NCI-H2081 (cell line): Measurements from ENCODE around the gene RPH3AL.
"Not testable (repeated sequence)": the region's sequence is repeated elsewhere in the genome, so short reads cannot be mapped to it uniquely, and the experiment has no call there.

Experiments used
- DNase-seq, 2 experiments: peaks; one replicate each; lab custom pipeline; 2025; lab: John Stamatoyannopoulos, UW

Gene RPH3AL

DNA sequence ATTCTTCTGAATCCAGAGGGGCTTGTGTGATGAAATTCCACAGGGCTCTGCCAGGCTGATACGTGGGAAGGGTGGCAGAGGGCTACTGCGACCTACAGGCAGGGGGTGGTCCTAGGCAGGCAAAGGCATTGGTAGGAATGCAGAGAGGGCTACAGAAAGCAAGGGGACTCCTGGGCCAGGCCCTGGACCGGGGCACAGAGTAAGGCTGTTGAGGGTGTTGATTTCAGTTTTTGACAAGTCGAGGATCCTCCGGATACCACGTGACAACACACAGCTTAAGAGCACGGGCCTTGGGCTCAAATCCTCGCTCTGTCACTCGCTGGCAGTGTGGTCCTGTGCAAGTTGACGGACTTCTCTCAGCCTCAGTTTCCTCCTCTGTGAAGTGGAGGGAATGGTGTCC is 152.0 kb downstream of the RPH3AL start:
- no peak for DNase-seq

DNA sequence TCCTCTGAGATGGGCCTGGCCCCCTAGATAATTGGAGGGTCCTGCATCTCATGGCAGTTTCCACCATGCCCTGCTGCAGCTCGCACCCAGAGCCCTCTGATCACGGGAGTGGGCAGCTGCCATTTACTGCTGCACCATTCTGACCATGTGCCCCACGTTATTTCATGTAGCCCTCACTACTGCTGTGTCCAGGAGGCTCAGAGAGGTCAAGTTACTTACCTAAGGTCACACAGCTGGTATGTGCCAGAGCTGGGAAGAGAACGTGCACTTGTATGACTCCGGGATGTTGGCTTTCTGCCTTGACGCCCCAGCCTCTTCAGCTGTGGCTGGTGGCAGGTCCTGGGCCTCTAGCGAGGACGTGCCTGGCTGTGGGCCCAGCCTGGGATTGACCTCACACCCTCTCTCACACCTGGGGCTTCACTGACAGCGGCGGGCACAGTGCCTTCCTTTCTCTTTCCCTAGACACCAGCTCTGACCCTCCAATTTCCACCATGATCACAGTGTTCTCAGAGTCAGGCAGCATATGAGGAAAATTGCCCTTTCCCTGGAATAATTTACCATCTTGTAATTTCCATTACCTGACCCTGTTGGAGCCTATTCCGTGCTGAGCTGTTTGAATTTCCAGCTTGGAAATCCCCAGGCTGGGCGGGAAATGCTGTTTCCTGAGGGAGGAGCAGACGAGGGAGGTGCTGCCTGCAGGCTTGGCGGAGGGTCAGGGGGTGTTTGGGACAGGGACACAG is 152.6 kb downstream of the RPH3AL start:
- no peak for DNase-seq

DNA sequence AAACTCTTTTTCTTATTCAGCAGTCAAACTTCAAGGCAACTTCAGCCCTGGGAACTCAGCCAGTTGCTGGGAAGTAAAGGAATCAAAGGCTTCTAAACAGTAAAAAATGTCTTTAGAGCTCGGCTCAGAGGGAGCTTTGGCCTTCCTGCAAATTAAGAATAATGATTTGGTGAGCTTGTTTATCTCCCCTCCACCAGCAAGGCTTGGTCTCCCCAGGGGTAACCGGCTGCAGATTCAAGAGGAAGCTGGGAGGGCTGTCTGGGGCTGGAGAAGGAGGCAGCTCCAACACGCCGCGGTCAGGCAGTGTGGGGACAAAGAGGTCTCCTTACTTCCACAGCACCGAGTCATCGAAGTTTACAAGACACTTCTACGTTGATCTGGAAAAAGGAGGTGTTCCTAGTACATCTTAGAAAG is 153.4 kb downstream of the RPH3AL start:
- no peak for DNase-seq

DNA sequence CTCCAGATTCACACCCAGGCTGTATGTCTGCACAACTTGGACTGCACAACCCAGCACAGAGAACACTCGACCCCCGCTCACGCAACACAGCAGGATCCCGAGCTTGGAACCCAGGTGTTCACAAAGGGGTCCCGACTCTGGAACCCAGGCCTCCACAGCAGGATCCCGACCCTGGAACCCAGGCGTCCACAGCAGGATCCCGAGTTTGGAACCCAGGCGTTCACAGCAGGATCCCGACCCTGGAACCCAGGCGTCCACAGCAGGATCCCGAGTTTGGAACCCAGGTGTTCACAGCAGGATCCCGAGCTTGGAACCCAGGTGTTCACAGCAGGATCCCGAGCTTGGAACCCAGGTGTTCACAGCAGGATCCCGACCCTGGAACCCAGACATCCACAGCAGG is 154.4 kb downstream of the RPH3AL start:
- not testable (repeated sequence) for DNase-seq

DNA sequence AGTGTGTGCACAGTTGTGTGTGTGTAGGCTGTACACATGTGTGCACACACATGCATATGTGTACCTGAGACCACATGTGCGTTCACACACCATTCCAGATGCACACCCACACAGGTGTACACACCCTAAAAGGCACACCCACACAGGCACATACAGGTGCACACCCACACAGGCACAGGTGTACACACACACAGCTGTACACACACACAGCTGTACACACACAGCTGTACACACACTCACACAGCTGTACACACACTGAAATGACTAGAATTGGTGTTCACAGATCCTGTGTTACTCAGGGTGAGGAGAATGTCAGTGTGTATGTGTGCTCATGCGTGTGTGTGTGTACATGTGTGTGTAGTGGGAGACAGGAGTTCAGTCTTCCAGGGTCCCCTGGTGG is 155.3 kb downstream of the RPH3AL start:
- no peak for DNase-seq

- DNase-seq: no peak
These were observed 157.6 kb downstream of the RPH3AL start for GRCh38 chr17:194828-195602.

DNA sequence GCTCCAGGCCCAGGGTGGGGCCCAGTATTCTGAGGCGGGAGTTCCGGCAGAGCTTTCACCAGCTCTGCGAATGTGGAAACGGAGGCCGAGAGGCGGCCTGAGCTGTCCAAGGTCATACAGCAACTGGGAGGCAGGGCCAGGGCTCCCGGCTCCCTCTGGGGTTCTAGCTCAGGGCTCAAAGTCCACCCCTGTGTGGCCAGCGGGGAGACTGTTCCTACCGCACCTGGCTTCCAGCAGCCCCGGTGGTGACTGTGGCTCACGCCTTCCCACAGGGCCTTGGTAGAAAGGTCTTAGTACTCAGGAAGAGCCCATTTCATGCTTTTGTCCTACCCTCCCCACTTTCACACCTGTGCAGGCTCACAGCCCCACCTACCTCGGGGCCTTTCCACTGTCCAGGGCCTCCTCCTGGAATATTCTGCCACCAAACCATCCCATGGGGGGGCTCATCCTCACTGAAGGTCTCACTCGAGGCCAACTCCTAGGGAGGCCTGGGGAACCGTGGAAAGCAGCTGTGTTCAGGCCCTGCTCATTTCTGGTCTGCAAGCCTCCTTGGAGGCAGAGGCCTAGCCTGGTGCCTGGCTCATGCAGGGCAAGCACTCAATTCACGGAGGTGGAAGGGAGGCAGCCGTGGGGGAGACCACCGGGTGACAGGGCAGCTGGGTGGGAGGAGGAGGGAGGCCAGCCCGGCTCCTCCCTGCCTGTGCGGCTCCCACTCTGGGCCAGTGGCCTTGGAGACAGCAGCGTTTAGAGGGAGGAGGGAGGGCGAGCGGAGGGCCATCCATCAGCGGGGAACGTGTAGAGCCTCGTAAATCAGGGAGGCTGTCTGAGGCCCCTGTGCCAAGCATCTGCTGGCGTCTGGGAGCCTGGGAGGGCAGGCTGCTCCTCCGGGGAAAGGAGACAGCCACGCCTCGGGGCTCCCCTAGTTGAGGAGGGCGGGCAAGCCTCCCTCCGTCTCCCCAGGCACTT is 158.5 kb downstream of the RPH3AL start:
- no peak for DNase-seq

DNA sequence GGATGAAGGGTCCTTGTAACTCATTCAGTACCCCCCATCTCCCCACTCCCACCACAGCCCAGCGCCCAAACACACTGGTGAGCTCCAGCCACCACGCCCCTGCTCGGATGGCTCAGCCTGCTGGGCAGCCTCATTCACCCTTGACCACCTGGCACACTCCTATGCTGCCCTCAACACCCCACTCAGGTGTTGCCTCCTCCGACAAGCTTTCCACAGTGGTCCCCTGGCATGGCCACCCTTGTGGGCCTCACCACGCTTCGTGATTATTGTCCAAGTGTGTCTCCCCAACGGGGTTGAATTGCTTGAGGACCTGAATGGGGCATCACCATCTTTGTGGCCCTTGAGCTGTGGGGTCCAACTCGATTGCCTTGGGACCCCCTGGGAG is 159.2 kb downstream of the RPH3AL start:
- no peak for DNase-seq

DNA sequence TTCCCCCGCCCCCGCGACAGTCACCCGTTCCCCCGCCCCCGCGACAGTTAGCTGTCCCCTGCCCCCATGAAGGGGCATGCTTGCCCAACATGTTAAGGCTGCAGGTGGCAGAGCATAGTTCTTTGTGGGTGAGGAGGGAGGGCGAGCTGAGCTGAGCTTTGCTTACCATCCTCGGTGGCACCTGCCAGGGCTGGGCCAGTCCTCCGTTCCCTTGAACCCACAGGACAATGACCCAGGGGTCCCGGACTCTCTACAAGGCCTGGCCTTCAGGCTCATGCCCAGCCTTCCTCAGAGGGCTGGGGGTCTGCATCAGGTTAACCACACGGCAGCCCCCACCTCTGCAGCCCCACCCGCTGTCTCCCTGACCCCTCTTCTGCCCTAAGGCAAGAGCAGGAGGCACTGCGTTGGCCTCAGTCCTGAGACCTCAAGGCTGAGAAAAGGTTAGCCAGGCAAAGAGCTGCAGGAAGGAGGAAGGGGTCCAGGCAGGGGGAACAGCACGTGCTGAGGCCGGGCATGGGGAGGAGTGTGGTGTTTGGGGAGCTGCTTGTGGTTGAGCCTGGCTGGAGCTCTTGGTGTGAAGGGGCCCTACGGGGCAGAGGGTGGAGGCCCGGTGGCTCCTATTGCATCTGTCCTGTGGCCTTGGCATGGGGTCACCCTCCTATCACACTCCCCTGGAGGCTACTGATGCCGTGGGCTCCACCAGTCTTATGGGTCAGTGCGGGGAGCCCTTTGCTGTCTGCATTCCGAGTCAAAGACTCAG is 159.8 kb downstream of the RPH3AL start:
- DNase-seq: no peak

GRCh38 chr17:189444-189843 is 163.2 kb downstream of the RPH3AL start:
- no peak for DNase-seq

- no peak for DNase-seq
These were observed 165.5 kb downstream of the RPH3AL start for GRCh38 chr17:187130-187529.

GRCh38 chr17:185445-186138 is 167.0 kb downstream of the RPH3AL start:
- no peak for DNase-seq

- no peak for DNase-seq
These were observed 169.6 kb downstream of the RPH3AL start for GRCh38 chr17:183021-183420.

DNA sequence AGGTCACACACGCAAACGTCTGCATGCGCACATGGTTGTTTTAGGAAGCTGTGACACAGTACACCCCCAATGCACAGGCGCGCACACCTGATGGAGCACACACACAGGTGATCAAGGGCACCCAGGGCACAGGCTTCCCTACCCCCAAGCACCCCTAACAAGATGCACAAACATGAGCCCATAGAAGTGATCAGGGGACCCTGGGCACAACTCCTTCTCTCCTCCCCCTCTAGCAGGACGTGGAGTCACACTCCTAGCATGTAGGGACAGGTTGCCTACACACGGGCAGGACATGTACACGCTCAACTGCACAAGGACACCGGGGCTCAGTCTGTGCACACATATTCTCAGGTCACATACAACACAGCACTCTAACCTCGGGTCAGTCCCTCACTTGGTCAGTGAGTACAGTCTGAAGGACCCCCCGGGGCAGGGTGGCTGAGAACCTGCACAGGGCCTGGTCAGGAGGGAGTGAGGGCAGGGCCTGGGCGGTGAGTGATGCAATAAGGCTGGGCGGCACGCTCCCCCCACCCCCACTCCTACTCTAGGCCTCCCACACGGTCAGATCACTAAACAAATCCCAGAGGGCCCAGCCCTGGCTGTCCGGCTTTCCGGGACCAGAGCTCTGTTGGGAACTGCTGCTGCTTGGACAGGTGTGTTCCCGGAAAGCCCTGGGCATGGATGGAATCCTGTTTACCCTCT is 170.4 kb downstream of the RPH3AL start:
- no peak for DNase-seq

- no peak for DNase-seq
These were observed 171.2 kb downstream of the RPH3AL start, which contains the start of gene DOC2B for GRCh38 chr17:181245-182049. Gene DOC2B, minus strand, starts transcription at chr17:181650. Its CDS starts 171 bp downstream, at chr17:181479.

DNA sequence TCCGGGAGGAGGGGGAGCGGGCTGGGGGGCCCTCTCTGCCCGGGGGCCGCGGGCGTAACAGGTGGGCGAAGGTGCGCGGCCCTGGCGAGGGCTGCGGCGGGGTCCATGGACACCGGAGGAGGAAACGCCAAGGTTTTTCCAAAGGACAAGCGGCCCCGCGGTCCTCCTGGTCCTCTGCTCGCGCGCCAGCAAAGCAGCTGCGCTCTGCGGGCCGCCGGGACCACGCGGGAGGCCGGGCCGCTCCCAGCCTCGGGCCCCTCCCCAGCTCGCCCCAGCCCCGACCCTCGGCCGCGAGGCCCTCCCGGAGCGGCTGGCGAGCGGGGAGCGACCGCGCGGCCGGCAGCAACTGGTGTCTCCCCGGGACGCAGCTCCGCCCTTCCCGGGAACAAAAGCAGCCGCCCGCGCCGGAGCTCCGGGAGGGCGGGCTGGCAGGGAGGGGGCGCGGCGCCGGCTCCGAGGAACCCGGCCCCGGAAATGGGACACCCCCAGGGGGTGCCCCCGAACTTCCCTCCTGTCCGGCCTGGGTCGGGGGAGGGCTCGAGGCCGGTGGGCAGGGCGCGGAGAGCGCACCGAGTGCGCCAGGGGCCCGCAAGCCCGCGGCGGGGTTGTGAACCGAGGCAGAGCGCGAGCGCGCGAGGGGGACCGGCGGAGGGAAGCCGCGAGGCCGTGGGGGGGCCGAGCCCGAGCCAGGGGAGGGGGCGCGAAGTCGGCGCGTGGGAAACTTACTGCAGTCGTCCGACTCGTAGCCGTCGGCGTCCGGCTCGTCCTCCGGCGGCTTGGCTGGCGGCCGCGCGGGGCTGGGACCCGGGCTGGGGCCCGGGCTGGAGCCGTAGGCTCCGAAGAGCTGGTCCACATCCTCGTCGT is 172.0 kb downstream of the RPH3AL start:
- DNase-seq: no peak

DNA sequence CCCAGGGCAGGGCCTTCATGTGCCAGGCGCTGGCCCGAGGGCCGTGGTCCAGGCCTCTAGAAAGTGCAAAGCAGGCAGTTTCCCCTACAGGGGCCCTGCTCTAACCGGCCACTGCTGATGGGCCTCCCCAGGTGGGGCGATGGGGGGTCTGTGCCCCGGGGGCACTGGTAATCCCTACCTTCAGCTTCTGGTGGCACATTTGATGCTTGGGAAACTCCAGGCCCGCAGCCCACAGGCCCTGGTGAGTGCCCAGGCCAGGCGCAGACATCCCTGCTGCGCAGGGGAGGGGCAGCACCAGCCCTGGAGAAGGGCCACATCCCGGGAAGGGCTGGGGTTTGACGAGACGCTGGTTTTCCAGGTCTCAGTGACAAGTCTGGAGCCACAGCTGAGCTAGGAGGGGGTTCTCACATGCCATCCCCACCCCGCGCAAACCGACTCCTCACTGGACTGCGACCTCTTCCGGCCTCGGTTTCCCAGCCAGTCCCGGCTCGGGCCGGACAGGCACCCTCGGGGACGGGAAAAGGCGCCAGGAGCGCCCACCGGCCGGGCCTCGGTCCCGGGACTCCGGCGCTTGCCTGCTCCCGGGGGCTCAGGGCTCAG is 172.7 kb downstream of the RPH3AL start:
- DNase-seq: no peak

GRCh38 chr17:179066-179432 is 173.6 kb downstream of the RPH3AL start:
- no peak for DNase-seq
